Activated CD8-positive, alpha-beta memory T cell treated with anti-CD3 and anti-CD28 coated beads for 24 hours (primary cell): ENCODE measurements around the gene SNRNP25.
A peak's percentile ranks its signal among the peaks of the same experiment; 100 is the strongest.

ENCODE experiments used
- DNase-seq: peaks from one replicate; pipeline ENCODE4 v3.0.0-alpha.2; 2020

Gene SNRNP25

DNA sequence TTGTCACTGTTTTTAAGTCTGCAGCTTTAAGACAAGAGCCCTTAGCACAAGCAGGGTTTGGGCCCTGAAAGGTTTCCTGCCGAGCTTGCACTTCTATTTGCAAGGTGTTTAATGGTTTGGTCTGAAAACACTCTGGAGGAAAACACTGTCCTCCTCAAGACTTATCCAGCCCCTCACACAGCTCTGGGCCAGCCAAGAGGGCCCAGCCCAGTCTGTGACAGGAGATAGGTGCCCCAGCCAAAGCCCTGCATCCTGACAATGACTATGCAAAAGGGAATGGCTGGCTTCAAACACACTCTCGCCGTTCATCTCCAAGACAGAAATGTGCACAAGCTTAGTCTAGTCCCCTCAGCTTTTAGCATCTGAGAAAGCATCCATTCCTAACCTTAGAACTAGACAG, 51.3 kb downstream of the SNRNP25 start:
- no peak for DNase-seq

DNA sequence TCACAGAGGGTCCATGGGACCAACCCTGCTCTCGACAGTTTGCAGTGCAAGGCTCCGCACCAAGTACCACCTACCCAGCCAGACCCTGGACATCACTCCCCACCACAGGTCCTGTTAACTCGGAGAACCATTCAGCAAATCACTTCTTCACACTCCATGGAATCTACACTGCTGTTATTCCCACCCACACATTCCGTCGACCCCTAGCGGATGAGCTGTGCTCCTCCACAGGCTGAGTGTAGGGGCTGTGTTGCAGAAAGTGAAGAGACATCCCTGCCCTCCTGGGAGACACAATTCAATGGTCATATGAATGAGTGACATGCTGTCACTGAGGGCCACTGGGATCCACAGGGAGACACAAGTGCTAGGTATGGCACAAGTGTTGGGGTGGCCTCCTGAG, 51.9 kb downstream of the SNRNP25 start:
- no peak for DNase-seq

DNA sequence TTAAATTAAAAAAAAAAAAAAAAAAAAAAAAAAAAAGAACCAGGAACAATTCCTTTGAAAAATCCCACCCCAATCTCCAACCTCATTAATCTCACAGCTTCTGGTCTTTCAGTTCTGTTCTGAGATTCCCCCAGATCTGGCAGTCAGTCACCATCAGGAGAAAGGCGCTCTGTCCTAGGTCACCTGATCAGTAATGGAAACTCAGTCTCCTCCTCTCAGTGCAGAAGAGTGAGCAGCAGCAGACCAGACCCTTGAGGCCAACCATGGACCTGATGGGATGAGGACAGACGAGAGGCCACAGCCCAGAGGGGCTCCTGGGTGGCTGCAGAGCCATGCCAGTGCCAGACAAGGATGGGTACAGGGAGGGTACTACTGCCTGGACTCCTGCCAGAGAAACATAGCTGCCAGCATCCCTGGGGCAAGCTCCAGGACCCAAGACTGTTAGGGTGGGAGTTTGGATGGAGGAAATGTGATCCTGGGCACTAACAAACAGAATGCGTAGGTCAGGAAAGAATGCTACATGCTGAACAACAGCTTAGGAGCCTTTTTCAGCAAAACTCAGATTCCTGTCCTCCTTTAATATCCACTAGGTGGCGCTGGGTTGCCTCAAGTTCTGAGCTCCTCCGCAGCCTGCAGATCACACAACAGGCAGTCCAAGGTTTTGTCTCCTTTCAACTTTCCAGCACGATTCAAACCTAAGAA, 53.1 kb downstream of the SNRNP25 start:
- peak; percentile 68 for DNase-seq
